ENCODE measurements around the gene PRCC.

Gene PRCC

GRCh38 chr1:156805766-156806511 is 38.6 kb downstream of the PRCC start:
- CTCF ChIA-PET: interaction anchor here (1.2 to 2.8 kb wide), 2 partner anchors 8 to 55 kb away, joined by 3 to 7 read pairs; partner anchors contain the start of gene NTRK1

GRCh38 chr1:156806512-156807440 is 39.4 kb downstream of the PRCC start:
- CTCF ChIA-PET: interaction anchor here (2.8 kb wide), 1 partner anchor 54 kb away, joined by 7 read pairs; the partner anchor contains the start of gene NTRK1
- no peak for DNase-seq (ENCODE audit: extremely low spot score)
- POLR2A ChIA-PET: interaction anchor here (0.9 to 1.5 kb wide), 3 partner anchors 16 to 215 kb away, joined by 3 to 4 read pairs (median 3); partner anchors contain the start of genes ISG20L2, METTL25B and NAXE
- TF ChIP-seq L3MBTL2 (conservative IDR thresholded peaks at IDR 0.05): no peak
- no peak for TF ChIP-seq PKNOX1 (IDR thresholded peaks at IDR 0.05)
- TF ChIP-seq ARNT (IDR thresholded peaks at IDR 0.05): no peak

More at GRCh38 chr1:156805766-156806511, 38.6 kb downstream of the PRCC start:
- DNase-seq (ENCODE audit: extremely low spot score): no peak
- POLR2A ChIA-PET: interaction anchor here (0.9 to 1.6 kb wide), 4 partner anchors 8 to 214 kb away, joined by 3 to 8 read pairs (median 4); partner anchors contain the start of genes ISG20L2, METTL25B and NAXE
- TF ChIP-seq PKNOX1 (IDR thresholded peaks at IDR 0.05) (peak; percentile 35; the same call in 1 of the 2 replicates), HDGF (IDR thresholded peaks at IDR 0.05; ENCODE audit: borderline replicate concordance) (no peak), ARNT (IDR thresholded peaks at IDR 0.05) (no peak), ELF4 (IDR thresholded peaks at IDR 0.05) (no peak), FOXA1 (IDR thresholded peaks at IDR 0.05) (no peak), SUZ12 (IDR thresholded peaks at IDR 0.05) (no peak), CTBP1 (IDR thresholded peaks at IDR 0.05; ENCODE audit: borderline replicate concordance) (no peak)

- ChIA-PET CTCF (interaction anchor here (1.0 to 1.4 kb wide), 3 partner anchors 9 to 120 kb away, joined by 3 to 5 read pairs (median 5); no protein-coding TSS in a partner anchor), POLR2A (no interaction called here)
- TF ChIP-seq FOXA1 (IDR thresholded peaks at IDR 0.05) (no peak), SUZ12 (IDR thresholded peaks at IDR 0.05) (no peak), SP1 (IDR thresholded peaks at IDR 0.05) (no peak), HDGF (IDR thresholded peaks at IDR 0.05; ENCODE audit: borderline replicate concordance) (no peak), FOXM1 (IDR thresholded peaks at IDR 0.05; ENCODE audit: borderline replicate concordance) (no peak)
- DNase-seq (ENCODE audit: extremely low spot score): no peak
These were observed 40.3 kb downstream of the PRCC start for GRCh38 chr1:156807627-156808026.

GRCh38 chr1:156808186-156809030 is 41.1 kb downstream of the PRCC start:
- ChIA-PET POLR2A (no interaction called here), CTCF (interaction anchor here (1.0 to 1.4 kb wide), 3 partner anchors 10 to 120 kb away, joined by 3 to 5 read pairs (median 5); no protein-coding TSS in a partner anchor)

GRCh38 chr1:156809281-156809680 is 41.9 kb downstream of the PRCC start:
- DNase-seq (ENCODE audit: extremely low spot score): no peak
- POLR2A ChIA-PET: no interaction called here
- CTCF ChIA-PET: no interaction called here
- TF ChIP-seq SP1 (IDR thresholded peaks at IDR 0.05): no peak
- no peak for TF ChIP-seq LEF1 (IDR thresholded peaks at IDR 0.05; ENCODE audit: borderline replicate concordance)
- no peak for TF ChIP-seq BHLHE40 (IDR thresholded peaks at IDR 0.05; ENCODE audit: borderline replicate concordance)
- no peak for TF ChIP-seq ARNT (IDR thresholded peaks at IDR 0.05)
- no peak for TF ChIP-seq SUZ12 (IDR thresholded peaks at IDR 0.05)
- no peak for TF ChIP-seq L3MBTL2 (conservative IDR thresholded peaks at IDR 0.05)
- no peak for TF ChIP-seq NFRKB (IDR thresholded peaks at IDR 0.05)
- TF ChIP-seq FOXA1 (IDR thresholded peaks at IDR 0.05): no peak
- no peak for TF ChIP-seq PKNOX1 (IDR thresholded peaks at IDR 0.05)
- no peak for TF ChIP-seq CTBP1 (IDR thresholded peaks at IDR 0.05; ENCODE audit: borderline replicate concordance)
- no peak for TF ChIP-seq FOXM1 (IDR thresholded peaks at IDR 0.05; ENCODE audit: borderline replicate concordance)
- no peak for TF ChIP-seq TARDBP (IDR thresholded peaks at IDR 0.05)

More at GRCh38 chr1:156808186-156809030, 41.1 kb downstream of the PRCC start:
- no peak for DNase-seq (ENCODE audit: extremely low spot score)
- TF ChIP-seq CTBP1 (IDR thresholded peaks at IDR 0.05; ENCODE audit: borderline replicate concordance) (no peak), ELF4 (IDR thresholded peaks at IDR 0.05) (no peak), FOXM1 (IDR thresholded peaks at IDR 0.05; ENCODE audit: borderline replicate concordance) (no peak), ZNF384 (IDR thresholded peaks at IDR 0.05) (no peak), LEF1 (IDR thresholded peaks at IDR 0.05; ENCODE audit: borderline replicate concordance) (no peak), FOXK2 (IDR thresholded peaks at IDR 0.05) (no peak)
